Right lobe of liver (tissue), 6 donors: ENCODE results near the gene CSH1. TPM values are rescaled to one million over a fixed set of nuclear protein-coding genes. Genes with fewer than 3 reads are reported as not detected.

Source experiments
- ATAC-seq, 4 donors: fragments of 200-7000 bp; cut with Tn5 transposase; one replicate each; pipeline ENCODE4 v1.9.1; 2020; ENCODE audit warnings: mild to moderate bottlenecking in 4 of 4, moderate library complexity in 4 of 4
- DNase-seq, 3 donors: peaks; one replicate each; pipeline ENCODE4 v3.0.0-alpha.2; 2020
- H3K27ac ChIP-seq, 3 donors: fragments of 200-600 bp; one replicate each; pipeline ENCODE4 v1.8.0; 2022
- H3K27me3 ChIP-seq, 2 donors: fragments of 200-600 bp; one replicate each; pipeline ENCODE4 v1.8.0; 2022
- H3K36me3 ChIP-seq, 4 donors: fragments of 200-600 bp; sonication (generic) in 1 of 4; one replicate each; pipeline versions ENCODE4 v1.5.1 to v1.8.0; 2017 to 2022; ENCODE audit warnings: control low read depth in 1 of 4
- H3K4me1 ChIP-seq, 4 donors: fragments of 200-600 bp; sonication (generic) in 1 of 4; one replicate each; pipeline versions ENCODE4 v1.5.1 to v1.8.0; 2017 to 2022; ENCODE audit warnings: control low read depth in 1 of 4
- H3K4me3 ChIP-seq, 3 donors: fragments of 200-600 bp; one replicate each; pipeline ENCODE4 v1.8.0; 2022
- H3K9me3 ChIP-seq, 4 donors: fragments of 200-600 bp; sonication (generic) in 1 of 4; one replicate each; pipeline versions ENCODE4 v1.5.1 to v1.8.0; 2017 to 2022; ENCODE audit warnings: control low read depth in 1 of 4
- CTCF ChIP-seq, 4 donors: fragments of 200-600 bp in 3 of 4; fragments of 450-650 bp in 1 of 4; IDR thresholded peaks; one replicate each; pipeline versions ENCODE4 v1.5.1 to v1.8.0; 2016 to 2022; ENCODE audit warnings: antibody characterized with exemption in 4 of 4, mild to moderate bottlenecking in 2 of 4
- POLR2A ChIP-seq: fragments of 450-650 bp; IDR thresholded peaks from one replicate; pipeline ENCODE4 v1.6.1; 2017; ENCODE audit warnings: antibody characterized with exemption, mild to moderate bottlenecking
- WGBS: methylation state at CpG from one replicate; pipeline ENCODE4 v1.1.6; 2018; ENCODE audit warnings: low coverage, low lambda C conversion rate; ENCODE audit not compliant: insufficient coverage; ENCODE audit errors: missing lambda C conversion rate; 5-methylcytosine and 5-hydroxymethylcytosine counted together
- intact Hi-C, 2 donors: fragments of 100-400 bp; cut with DNase I; formaldehyde crosslinking; loops; one replicate each; pipeline versions ENCODE4 v1.11.2 to v1.14.1; 2022
- total RNA-seq, 6 experiments: library from RNA; depleted of rRNA in 2 of 6; stranded (reverse); fragments of >200 nt in 2 of 6; fragmentation: NEBNext Ultra II Directional in 3 of 6; extraction: Animal tissue kit (Norgen Biotek cat#: 25700) in 3 of 6; gene quantifications; one replicate each; pipeline versions ENCODE4 v1.1.0 to v1.2.4, GENCODE V29; 2016 to 2023
- donor health status: DM: no; HTN: yes; CAD: no.
- donor health status: DM: no; HTN: no; CAD: no.
- donor health status: DM: no; HTN: no; CAD: no.
- donor health status: DM: no; HTN: yes; CAD: no.
- donor health status: DM: no; HTN: yes; CAD: no.

Gene CSH1
- total RNA-seq, 6 experiments from 2014 or later, result not detected

- no peak for TF ChIP-seq POLR2A
- no peak for TF ChIP-seq CTCF (IDR thresholded peaks at IDR 0.05)
- ATAC-seq (no peak), DNase-seq (no peak)
- H3K4me1 ChIP-seq, result no peaks in the 10 kb centered on the region
- no peaks in the 10 kb centered on the region for H3K27me3 ChIP-seq
- no peak overlapping the region for H3K27ac ChIP-seq
- H3K4me3 ChIP-seq, result no peak overlapping the region
- WGBS, result no CpG with 5 or more reads among the region's 6 CpGs
- no peaks in the 10 kb centered on the region for H3K9me3 ChIP-seq
- intact Hi-C loops, result loop anchor here in 1 of 2 donors (10.0 kb wide), 1 partner anchor 65 kb away; no protein-coding TSS in a partner anchor
- H3K36me3 ChIP-seq, result no peaks in the 10 kb centered on the region
These were observed 43.5 kb upstream of the CSH1 start for GRCh38 chr17:63939884-63940283.

- TF ChIP-seq POLR2A, result no peak
- no peak for TF ChIP-seq CTCF (IDR thresholded peaks at IDR 0.05)
- DNase-seq, result no peak
- WGBS, result 63% methylated on average over 1 of the region's 9 CpGs
- intact Hi-C loops, result no loop called here
- no peak for ATAC-seq
- H3K4me1 ChIP-seq, result no peaks in the 10 kb centered on the region
- H3K36me3 ChIP-seq, result no peaks in the 10 kb centered on the region
- H3K27me3 ChIP-seq, result no peaks in the 10 kb centered on the region
- no peaks in the 10 kb centered on the region for H3K9me3 ChIP-seq
- H3K4me3 ChIP-seq, result no peak overlapping the region
- no peak overlapping the region for H3K27ac ChIP-seq
These were observed 43.0 kb upstream of the CSH1 start for GRCh38 chr17:63939401-63939800.

DNA sequence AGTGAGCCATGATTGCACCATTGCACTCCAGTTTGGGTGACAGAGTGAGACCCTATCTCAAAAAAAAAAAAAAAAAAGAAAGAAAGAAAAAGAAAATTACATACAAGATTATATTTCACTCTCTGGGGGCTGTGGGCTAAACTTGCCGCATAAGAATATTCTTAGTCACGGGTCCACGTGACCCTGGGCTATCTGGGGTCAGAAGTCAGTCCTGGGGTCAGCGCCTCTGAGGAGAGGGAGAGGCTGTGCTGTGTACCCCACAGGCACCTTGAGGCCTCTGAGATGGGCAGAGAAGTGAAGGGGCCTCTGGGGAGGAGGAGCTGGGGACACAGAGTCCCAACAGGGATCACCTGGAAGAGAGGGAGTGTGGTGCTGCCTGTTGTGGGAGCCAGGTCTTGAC is 41.5 kb upstream of the CSH1 start:
- no peaks in the 10 kb centered on the region for H3K36me3 ChIP-seq
- no peak overlapping the region for H3K27ac ChIP-seq
- intact Hi-C loops, result no loop called here
- 91% methylated on average over 4 of the region's 4 CpGs for WGBS
- H3K4me3 ChIP-seq, result no peak overlapping the region
- H3K27me3 ChIP-seq, result no peaks in the 10 kb centered on the region
- no peak for DNase-seq
- no peaks in the 10 kb centered on the region for H3K9me3 ChIP-seq
- no peaks in the 10 kb centered on the region for H3K4me1 ChIP-seq
- no peak for TF ChIP-seq POLR2A
- no peak for TF ChIP-seq CTCF (IDR thresholded peaks at IDR 0.05)
- ATAC-seq, result no peak

GRCh38 chr17:63937319-63937718 is 40.9 kb upstream of the CSH1 start:
- intact Hi-C loops, result no loop called here

More at GRCh38 chr17:63937319-63937718, 40.9 kb upstream of the CSH1 start:
- WGBS, result 78% methylated on average over 5 of the region's 6 CpGs
- no peak for TF ChIP-seq POLR2A
- TF ChIP-seq CTCF (IDR thresholded peaks at IDR 0.05), result no peak
- H3K36me3 ChIP-seq, result no peaks in the 10 kb centered on the region
- no peak overlapping the region for H3K4me3 ChIP-seq
- DNase-seq (no peak), ATAC-seq (no peak)
- no peaks in the 10 kb centered on the region for H3K27me3 ChIP-seq
- H3K4me1 ChIP-seq, result no peaks in the 10 kb centered on the region
- no peaks in the 10 kb centered on the region for H3K9me3 ChIP-seq
- no peak overlapping the region for H3K27ac ChIP-seq
